ENCODE results near the gene SPAG16.

DNA sequence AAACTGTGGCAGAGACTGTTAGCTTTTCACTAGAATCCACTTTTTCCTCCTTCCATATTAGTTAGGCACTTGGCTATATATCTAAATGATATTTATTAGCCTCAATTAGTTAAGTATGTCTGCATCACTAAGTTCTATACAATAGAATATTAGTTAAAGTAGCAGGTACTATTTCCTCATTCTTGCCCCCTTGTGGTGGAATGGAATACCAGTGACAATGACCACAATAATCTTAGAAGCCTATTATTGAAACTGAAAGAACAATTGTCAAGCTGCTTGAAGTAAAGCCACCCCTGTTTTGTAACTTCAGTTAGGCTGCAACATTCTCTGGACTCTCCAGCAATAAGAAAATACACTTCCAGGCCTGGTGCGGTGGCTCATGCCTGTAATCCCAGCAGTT is 650.3 kb downstream of the SPAG16 start:
- TF ChIP-seq, protein P1, sequence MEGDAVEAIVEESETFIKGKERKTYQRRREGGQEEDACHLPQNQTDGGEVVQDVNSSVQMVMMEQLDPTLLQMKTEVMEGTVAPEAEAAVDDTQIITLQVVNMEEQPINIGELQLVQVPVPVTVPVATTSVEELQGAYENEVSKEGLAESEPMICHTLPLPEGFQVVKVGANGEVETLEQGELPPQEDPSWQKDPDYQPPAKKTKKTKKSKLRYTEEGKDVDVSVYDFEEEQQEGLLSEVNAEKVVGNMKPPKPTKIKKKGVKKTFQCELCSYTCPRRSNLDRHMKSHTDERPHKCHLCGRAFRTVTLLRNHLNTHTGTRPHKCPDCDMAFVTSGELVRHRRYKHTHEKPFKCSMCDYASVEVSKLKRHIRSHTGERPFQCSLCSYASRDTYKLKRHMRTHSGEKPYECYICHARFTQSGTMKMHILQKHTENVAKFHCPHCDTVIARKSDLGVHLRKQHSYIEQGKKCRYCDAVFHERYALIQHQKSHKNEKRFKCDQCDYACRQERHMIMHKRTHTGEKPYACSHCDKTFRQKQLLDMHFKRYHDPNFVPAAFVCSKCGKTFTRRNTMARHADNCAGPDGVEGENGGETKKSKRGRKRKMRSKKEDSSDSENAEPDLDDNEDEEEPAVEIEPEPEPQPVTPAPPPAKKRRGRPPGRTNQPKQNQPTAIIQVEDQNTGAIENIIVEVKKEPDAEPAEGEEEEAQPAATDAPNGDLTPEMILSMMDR (conservative IDR thresholded peaks at IDR 0.05): peak; percentile 79
- no peak for TF ChIP-seq EZH2 (IDR thresholded peaks at IDR 0.05; ENCODE audit: low read depth)

All from PC-9 (cell line).